ENCODE results near the gene HOXA9. TPM values are rescaled to one million over a fixed set of nuclear protein-coding genes. Genes with fewer than 3 reads are reported as not detected.

The HOXA9 gene
- total RNA-seq, 1 donor from 2014 or later, result 46.5 TPM

- no peak for TF ChIP-seq CTCF (IDR thresholded peaks at IDR 0.05; ENCODE audit: insufficient read depth, low read length, poor library complexity, severe bottlenecking)
- H3K4me3 ChIP-seq (ENCODE audit: low read depth, low read length), result no peak overlapping the region
- no peak for DNase-seq (ENCODE audit: low read depth)
- H3K27me3 ChIP-seq (ENCODE audit: control insufficient read depth, insufficient read depth, low read length), result peaks cover 33% of the 10 kb centered on the region
- H3K36me3 ChIP-seq (ENCODE audit: control insufficient read depth, insufficient read depth, low read length), result no peaks in the 10 kb centered on the region
These were observed 24.8 kb upstream of the HOXA9 start for GRCh38 chr7:27189997-27190748.

GRCh38 chr7:27189295-27189996 is 24.1 kb upstream of the HOXA9 start:
- no peak for DNase-seq (ENCODE audit: low read depth)

GRCh38 chr7:27188386-27189294 is 23.3 kb upstream of the HOXA9 start:
- Histone ChIP-seq H3K27me3 (ENCODE audit: control insufficient read depth, insufficient read depth, low read length) (peaks cover 22% of the 10 kb centered on the region), H3K4me3 (ENCODE audit: low read depth, low read length) (peak overlapping the region; percentile 52), H3K36me3 (ENCODE audit: control insufficient read depth, insufficient read depth, low read length) (no peaks in the 10 kb centered on the region)
- no peak for TF ChIP-seq CTCF (IDR thresholded peaks at IDR 0.05; ENCODE audit: insufficient read depth, low read length, poor library complexity, severe bottlenecking)
- no peak for DNase-seq (ENCODE audit: low read depth)

More at GRCh38 chr7:27189295-27189996, 24.1 kb upstream of the HOXA9 start:
- peak; percentile 3 for TF ChIP-seq CTCF (IDR thresholded peaks at IDR 0.05; ENCODE audit: insufficient read depth, low read length, poor library complexity, severe bottlenecking)
- Histone ChIP-seq H3K36me3 (ENCODE audit: control insufficient read depth, insufficient read depth, low read length) (no peaks in the 10 kb centered on the region), H3K27me3 (ENCODE audit: control insufficient read depth, insufficient read depth, low read length) (peaks cover 26% of the 10 kb centered on the region), H3K4me3 (ENCODE audit: low read depth, low read length) (peak overlapping the region; percentile 52)

GRCh38 chr7:27187475-27188385 is 22.4 kb upstream of the HOXA9 start:
- no peak for TF ChIP-seq CTCF (IDR thresholded peaks at IDR 0.05; ENCODE audit: insufficient read depth, low read length, poor library complexity, severe bottlenecking)
- no peaks in the 10 kb centered on the region for H3K36me3 ChIP-seq (ENCODE audit: control insufficient read depth, insufficient read depth, low read length)
- DNase-seq (ENCODE audit: low read depth), result no peak
- peak overlapping the region; percentile 52 for H3K4me3 ChIP-seq (ENCODE audit: low read depth, low read length)
- H3K27me3 ChIP-seq (ENCODE audit: control insufficient read depth, insufficient read depth, low read length), result peaks cover 13% of the 10 kb centered on the region

Measured in kidney epithelial cell (primary cell).